Measurements from ENCODE around the gene TRAF3. TPM values are rescaled to one million over a fixed set of nuclear protein-coding genes. Genes with fewer than 3 reads are reported as not detected.
A peak's percentile ranks its signal among the peaks of the same experiment; 100 is the strongest.

TRAF3 gene
- total and polyA plus RNA-seq, 3 donors from 2014 or later, result 24.3 to 38.8 (median 38.2) TPM

- DNase-seq, result no peak
- H3K27ac ChIP-seq, result no peak overlapping the region
- no peaks in the 10 kb centered on the region for H3K4me1 ChIP-seq
- H3K27me3 ChIP-seq, result no peaks in the 10 kb centered on the region
- intact Hi-C loops (cut with DNase I; ENCODE audit: low total_unique reads), result loop anchor here (10.0 kb wide), 1 partner anchor 219 kb away; no protein-coding TSS in a partner anchor
- no peaks in the 10 kb centered on the region for H3K36me3 ChIP-seq (ENCODE audit: low read depth, missing control alignments)
- no peak overlapping the region for H3K4me3 ChIP-seq
- TF ChIP-seq CTCF (IDR thresholded peaks at IDR 0.05), result no peak
- no peak for TF ChIP-seq POLR2A (IDR thresholded peaks at IDR 0.05)
- 89 to 90% methylated on average over 15 to 25 of the region's 28 CpGs for WGBS, 2 donors
- H3K9me3 ChIP-seq, result no peaks in the 10 kb centered on the region
These were observed 136.3 kb downstream of the TRAF3 start for GRCh38 chr14:102913341-102914211.

GRCh38 chr14:102914474-102915291 is 137.4 kb downstream of the TRAF3 start:
- TF ChIP-seq POLR2A (IDR thresholded peaks at IDR 0.05), result no peak
- TF ChIP-seq CTCF (IDR thresholded peaks at IDR 0.05), result no peak
- no peak overlapping the region for H3K27ac ChIP-seq
- H3K36me3 ChIP-seq (ENCODE audit: low read depth, missing control alignments), result no peaks in the 10 kb centered on the region
- intact Hi-C loops (cut with DNase I; ENCODE audit: low total_unique reads), result loop anchor here (10.0 kb wide), 1 partner anchor 220 kb away; no protein-coding TSS in a partner anchor
- H3K9me3 ChIP-seq, result no peaks in the 10 kb centered on the region
- H3K4me1 ChIP-seq, result no peaks in the 10 kb centered on the region
- no peak overlapping the region for H3K4me3 ChIP-seq
- H3K27me3 ChIP-seq, result no peaks in the 10 kb centered on the region
- no peak for DNase-seq
- WGBS, 2 donors, result 94 to 97% methylated on average over 6 to 26 of the region's 26 CpGs

- no peak for DNase-seq
- Histone ChIP-seq H3K27me3 (no peaks in the 10 kb centered on the region), H3K9me3 (no peaks in the 10 kb centered on the region), H3K4me3 (no peak overlapping the region), H3K36me3 (ENCODE audit: low read depth, missing control alignments) (no peaks in the 10 kb centered on the region), H3K27ac (no peak overlapping the region), H3K4me1 (no peaks in the 10 kb centered on the region)
- 91 to 93% methylated on average over 6 to 19 of the region's 19 CpGs for WGBS, 2 donors
- TF ChIP-seq POLR2A (IDR thresholded peaks at IDR 0.05) (no peak), CTCF (IDR thresholded peaks at IDR 0.05) (no peak)
- intact Hi-C loops (cut with DNase I; ENCODE audit: low total_unique reads), result loop anchor here (10.0 kb wide), 1 partner anchor 221 kb away; no protein-coding TSS in a partner anchor
These were observed 138.3 kb downstream of the TRAF3 start for GRCh38 chr14:102915292-102916110.

GRCh38 chr14:102916347-102917055 is 139.3 kb downstream of the TRAF3 start:
- no peak overlapping the region for H3K27ac ChIP-seq
- no peaks in the 10 kb centered on the region for H3K4me1 ChIP-seq
- H3K27me3 ChIP-seq, result no peaks in the 10 kb centered on the region
- H3K36me3 ChIP-seq (ENCODE audit: low read depth, missing control alignments), result no peaks in the 10 kb centered on the region
- H3K4me3 ChIP-seq, result no peak overlapping the region
- no peaks in the 10 kb centered on the region for H3K9me3 ChIP-seq
- intact Hi-C loops (cut with DNase I; ENCODE audit: low total_unique reads), result loop anchor here (10.0 kb wide), 1 partner anchor 222 kb away; no protein-coding TSS in a partner anchor
- TF ChIP-seq CTCF (IDR thresholded peaks at IDR 0.05), result no peak
- WGBS, 2 donors, result 57 to 72% methylated on average over 13 to 18 of the region's 18 CpGs
- peak; percentile 51 for DNase-seq
